Smooth muscle cell (in vitro differentiated cells): ENCODE results near the gene C17orf78. TPM values are rescaled to one million over a fixed set of nuclear protein-coding genes. Genes with fewer than 3 reads are reported as not detected.
"Not testable (repeated sequence)": the region's sequence is repeated elsewhere in the genome, so short reads cannot be mapped to it uniquely, and the experiment has no call there.

ENCODE experiments used
- DNase-seq: peaks from one replicate; lab custom pipeline; 2025; ENCODE audit not compliant: unreplicated experiment; lab: John Stamatoyannopoulos, UW
- H2AFZ ChIP-seq: fragments of 200-600 bp; sonication (generic); 2 replicates; pipeline ENCODE4 v1.6.0; 2016; ENCODE audit warnings: antibody characterized with exemption, low read depth, mild to moderate bottlenecking
- H3F3A ChIP-seq: fragments of 200-600 bp; sonication (generic); 2 replicates; pipeline ENCODE4 v1.6.0; 2017; ENCODE audit warnings: antibody characterized with exemption, low read depth
- H3K27ac ChIP-seq: fragments of 200-600 bp; sonication (generic); 2 replicates; pipeline ENCODE4 v1.5.1; 2016; ENCODE audit warnings: low read depth, mild to moderate bottlenecking
- H3K27me3 ChIP-seq: fragments of 200-600 bp; sonication (generic); 2 replicates; pipeline ENCODE4 v1.6.1; 2016; ENCODE audit warnings: low read depth, mild to moderate bottlenecking
- H3K36me3 ChIP-seq: fragments of 200-600 bp; sonication (generic); 2 replicates; pipeline ENCODE4 v1.5.1; 2016; ENCODE audit warnings: low read depth
- H3K4me1 ChIP-seq: fragments of 200-600 bp; sonication (generic); 2 replicates; pipeline ENCODE4 v1.5.1; 2016; ENCODE audit warnings: low read depth
- H3K4me2 ChIP-seq: fragments of 200-600 bp; sonication (generic); 2 replicates; pipeline ENCODE4 v1.6.0; 2016; ENCODE audit warnings: mild to moderate bottlenecking
- H3K4me3 ChIP-seq: fragments of 200-600 bp; sonication (generic); 2 replicates; pipeline ENCODE4 v1.5.1; 2016; ENCODE audit warnings: mild to moderate bottlenecking
- H3K79me2 ChIP-seq: fragments of 200-600 bp; sonication (generic); 2 replicates; pipeline ENCODE4 v1.6.0; 2016; ENCODE audit warnings: low read depth, mild to moderate bottlenecking
- H3K9ac ChIP-seq: fragments of 200-600 bp; sonication (generic); 2 replicates; pipeline ENCODE4 v1.6.0; 2016; ENCODE audit warnings: low read depth
- H3K9me3 ChIP-seq: fragments of 200-600 bp; sonication (generic); replicated peaks from 2 replicates; pipeline ENCODE4 v1.5.1; 2016; ENCODE audit warnings: low read depth
- H4K20me1 ChIP-seq: fragments of 200-600 bp; sonication (generic); 2 replicates; pipeline ENCODE4 v1.6.0; 2016; ENCODE audit warnings: low read depth
- WGBS: methylation state at CpG from one replicate; pipeline ENCODE4 v1.1.7; 2016; ENCODE audit warnings: low lambda C conversion rate; 5-methylcytosine and 5-hydroxymethylcytosine counted together
- polyA plus RNA-seq: library from polyadenylated mRNA; unstranded; fragments of >200 nt; fragmentation: Nextera tagmentation; extraction: Ambion mirVana; gene quantifications from 2 replicates; pipeline ENCODE4 v1.2.1, GENCODE V29; 2016
- total RNA-seq: library from RNA; depleted of rRNA; stranded (reverse); fragments of >200 nt; gene quantifications from 2 replicates; pipeline ENCODE4 v1.2.3, GENCODE V29; 2014
- TF ChIP-seq, protein P1 (sequence below): fragments of 200-600 bp; sonication (generic); IDR thresholded peaks from 2 replicates; pipeline ENCODE4 v1.5.1; 2017; ENCODE audit warnings: borderline replicate concordance, mild to moderate bottlenecking, antibody characterized with exemption; ENCODE audit not compliant: insufficient read depth, poor library complexity, severe bottlenecking

The C17orf78 gene
- total and polyA plus RNA-seq, 2 experiments from 2014 or later: not detected

DNA sequence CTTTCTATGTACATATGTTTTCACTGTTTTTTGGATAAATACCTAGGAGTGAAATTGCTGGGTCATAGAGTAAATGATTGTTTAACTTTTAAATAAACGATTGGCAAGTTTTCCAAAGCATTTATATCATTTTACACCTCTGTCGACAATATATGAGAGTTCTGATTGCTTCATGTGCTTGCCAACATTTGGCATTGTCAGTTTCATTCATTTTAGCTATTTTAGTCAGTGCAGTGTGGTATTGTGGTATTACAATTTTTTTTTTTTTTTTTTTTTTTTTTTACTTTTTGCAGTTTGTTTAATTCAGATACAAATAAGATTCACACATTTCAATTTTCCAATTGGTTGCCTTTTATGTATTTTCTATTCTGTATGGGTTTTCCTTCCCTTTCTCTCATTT is 56.9 kb downstream of the C17orf78 start:
- 99% methylated on average over 2 of the region's 2 CpGs for WGBS
- TF ChIP-seq, protein P1, sequence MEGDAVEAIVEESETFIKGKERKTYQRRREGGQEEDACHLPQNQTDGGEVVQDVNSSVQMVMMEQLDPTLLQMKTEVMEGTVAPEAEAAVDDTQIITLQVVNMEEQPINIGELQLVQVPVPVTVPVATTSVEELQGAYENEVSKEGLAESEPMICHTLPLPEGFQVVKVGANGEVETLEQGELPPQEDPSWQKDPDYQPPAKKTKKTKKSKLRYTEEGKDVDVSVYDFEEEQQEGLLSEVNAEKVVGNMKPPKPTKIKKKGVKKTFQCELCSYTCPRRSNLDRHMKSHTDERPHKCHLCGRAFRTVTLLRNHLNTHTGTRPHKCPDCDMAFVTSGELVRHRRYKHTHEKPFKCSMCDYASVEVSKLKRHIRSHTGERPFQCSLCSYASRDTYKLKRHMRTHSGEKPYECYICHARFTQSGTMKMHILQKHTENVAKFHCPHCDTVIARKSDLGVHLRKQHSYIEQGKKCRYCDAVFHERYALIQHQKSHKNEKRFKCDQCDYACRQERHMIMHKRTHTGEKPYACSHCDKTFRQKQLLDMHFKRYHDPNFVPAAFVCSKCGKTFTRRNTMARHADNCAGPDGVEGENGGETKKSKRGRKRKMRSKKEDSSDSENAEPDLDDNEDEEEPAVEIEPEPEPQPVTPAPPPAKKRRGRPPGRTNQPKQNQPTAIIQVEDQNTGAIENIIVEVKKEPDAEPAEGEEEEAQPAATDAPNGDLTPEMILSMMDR: no peak
- H3K4me1 ChIP-seq: no peaks in the 10 kb centered on the region
- H4K20me1 ChIP-seq: no peaks in the 10 kb centered on the region
- H3K27ac ChIP-seq: no peak overlapping the region
- no peaks in the 10 kb centered on the region for H3F3A ChIP-seq
- H3K9me3 ChIP-seq: no peaks in the 10 kb centered on the region
- no peaks in the 10 kb centered on the region for H3K79me2 ChIP-seq
- H2AFZ ChIP-seq: no peak overlapping the region
- no peaks in the 10 kb centered on the region for H3K27me3 ChIP-seq
- no peak overlapping the region for H3K4me3 ChIP-seq
- DNase-seq: no peak
- no peak overlapping the region for H3K4me2 ChIP-seq
- no peaks in the 10 kb centered on the region for H3K36me3 ChIP-seq
- H3K9ac ChIP-seq: no peak overlapping the region

DNA sequence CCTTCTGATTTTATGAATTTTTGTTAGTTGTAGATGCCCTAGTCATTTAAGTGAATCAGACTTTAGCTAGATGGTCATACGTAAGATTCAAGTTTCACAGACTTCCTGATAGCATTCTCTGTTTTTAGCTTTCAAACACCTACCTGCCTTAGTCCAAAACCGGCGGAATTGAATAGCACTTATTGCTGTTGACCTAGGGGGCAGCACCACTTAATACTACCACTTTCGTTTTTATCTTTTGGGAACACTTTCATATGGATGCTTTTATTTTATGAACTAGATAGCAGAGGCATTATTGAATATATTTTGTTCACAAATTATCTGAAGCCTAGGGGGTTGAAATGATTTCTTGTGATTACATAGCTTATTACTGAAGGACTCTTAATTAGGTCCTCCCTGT is 62.4 kb downstream of the C17orf78 start:
- TF ChIP-seq, protein P1: no peak
- no peak overlapping the region for H3K4me2 ChIP-seq
- WGBS: 90% methylated on average over 4 of the region's 4 CpGs
- H3K36me3 ChIP-seq: peaks cover 20% of the 10 kb centered on the region
- H3K9ac ChIP-seq: no peak overlapping the region
- no peak for DNase-seq
- no peaks in the 10 kb centered on the region for H3K9me3 ChIP-seq
- no peaks in the 10 kb centered on the region for H3K79me2 ChIP-seq
- H3K27me3 ChIP-seq: no peaks in the 10 kb centered on the region
- H3K4me1 ChIP-seq: no peaks in the 10 kb centered on the region
- no peak overlapping the region for H2AFZ ChIP-seq
- H3K4me3 ChIP-seq: no peak overlapping the region
- no peaks in the 10 kb centered on the region for H4K20me1 ChIP-seq
- H3K27ac ChIP-seq: no peak overlapping the region
- no peaks in the 10 kb centered on the region for H3F3A ChIP-seq

DNA sequence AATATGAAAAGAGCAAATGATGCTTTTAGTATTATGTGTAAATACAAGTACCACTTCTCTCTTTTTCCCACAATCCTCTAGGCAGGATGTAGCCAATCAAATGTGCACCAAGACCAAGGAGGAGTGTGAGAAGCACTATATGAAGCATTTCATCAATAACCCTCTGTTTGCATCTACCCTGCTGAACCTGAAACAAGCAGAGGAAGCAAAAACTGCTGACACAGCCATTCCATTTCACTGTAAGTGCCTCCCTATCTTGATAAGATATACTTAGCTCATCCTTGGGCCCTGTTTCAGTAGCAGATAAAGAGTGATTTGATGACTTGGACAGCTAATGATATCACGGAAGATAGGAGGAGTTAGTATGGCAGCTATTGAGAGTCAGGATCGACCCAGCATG is 64.6 kb downstream of the C17orf78 start:
- H3K36me3 ChIP-seq: peaks cover 32% of the 10 kb centered on the region
- no peak overlapping the region for H3K4me3 ChIP-seq
- H4K20me1 ChIP-seq: no peaks in the 10 kb centered on the region
- H2AFZ ChIP-seq: no peak overlapping the region
- TF ChIP-seq, protein P1: no peak
- no peak overlapping the region for H3K27ac ChIP-seq
- no peak overlapping the region for H3K9ac ChIP-seq
- no peaks in the 10 kb centered on the region for H3K79me2 ChIP-seq
- no peaks in the 10 kb centered on the region for H3F3A ChIP-seq
- WGBS: 96% methylated on average over 2 of the region's 2 CpGs
- H3K4me2 ChIP-seq: no peak overlapping the region
- peaks cover under 1% of the 10 kb centered on the region for H3K4me1 ChIP-seq
- H3K9me3 ChIP-seq: no peaks in the 10 kb centered on the region
- H3K27me3 ChIP-seq: no peaks in the 10 kb centered on the region
- no peak for DNase-seq

DNA sequence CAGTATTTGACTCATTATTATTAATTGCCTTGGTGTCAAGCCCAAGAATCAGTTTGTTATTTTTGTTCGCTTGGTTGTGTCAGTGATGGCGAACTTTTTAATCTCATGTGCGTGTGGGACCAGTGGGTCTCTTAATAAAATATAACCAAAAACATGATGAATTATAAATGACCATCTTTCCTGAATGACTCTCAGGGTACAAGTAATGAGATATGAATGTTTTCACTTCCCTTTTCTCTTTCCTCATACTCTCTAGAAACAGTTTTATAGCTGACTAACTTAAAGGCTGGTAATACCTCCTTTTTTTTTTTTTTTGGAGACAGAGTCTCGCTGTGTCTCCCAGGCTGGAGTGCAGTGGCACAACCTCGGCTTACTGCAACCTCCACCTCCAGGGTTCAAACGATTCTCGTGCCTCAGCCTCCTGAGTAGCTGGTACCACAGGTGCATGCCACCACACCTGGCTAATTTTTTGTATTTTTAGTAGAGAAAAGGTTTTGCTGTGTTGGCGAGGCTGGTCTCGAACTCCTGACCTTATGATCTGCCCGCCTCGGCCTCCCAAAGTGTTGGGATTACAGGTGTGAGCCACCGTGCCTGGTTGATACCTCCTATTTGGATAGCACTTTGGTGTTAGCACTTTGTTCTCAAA is 65.7 kb downstream of the C17orf78 start:
- H3K9me3 ChIP-seq: not testable (repeated sequence)
- WGBS: 97% methylated on average over 12 of the region's 12 CpGs

More for the DNA sequence above, 65.7 kb downstream of the C17orf78 start:
- not testable (repeated sequence) for H4K20me1 ChIP-seq, H3K9ac ChIP-seq, H3K27ac ChIP-seq, H3K27me3 ChIP-seq, H3F3A ChIP-seq, H3K4me2 ChIP-seq, H2AFZ ChIP-seq, DNase-seq, H3K4me3 ChIP-seq, H3K79me2 ChIP-seq, H3K4me1 ChIP-seq
- H3K36me3 ChIP-seq: peaks cover 32% of the 10 kb centered on the region

Other genes with a start within 250 kb of the C17orf78 start
- gene ACACA, start 30.9 kb downstream of the C17orf78 start, total RNA-seq: 33.9 and 38.9 TPM in 2 replicates
- 16.4 and 21.4 TPM in 2 replicates for gene ACACA, start 30.9 kb downstream of the C17orf78 start, polyA plus RNA-seq
- gene TADA2A, start 30.9 kb downstream of the C17orf78 start, total RNA-seq: 10.8 and 11.8 TPM in 2 replicates
- 6.0 and 9.7 TPM in 2 replicates for gene TADA2A, start 30.9 kb downstream of the C17orf78 start, polyA plus RNA-seq
- 47.1 and 62.1 TPM in 2 replicates for gene DUSP14, start 113.9 kb downstream of the C17orf78 start, total RNA-seq
- gene DUSP14, start 113.9 kb downstream of the C17orf78 start, polyA plus RNA-seq: 40.4 and 59.1 TPM in 2 replicates
- 18.9 and 19.5 TPM in 2 replicates for gene SYNRG, start 233.4 kb downstream of the C17orf78 start, total RNA-seq
- gene SYNRG, start 233.4 kb downstream of the C17orf78 start, polyA plus RNA-seq: 16.2 and 17.9 TPM in 2 replicates